H1 (cell line): ENCODE data around the gene ZNF836. TPM values are rescaled to one million over a fixed set of nuclear protein-coding genes. Genes with fewer than 3 reads are reported as not detected.

ENCODE experiments used
- CTCF ChIA-PET: fragments of 300-600 bp; sonication (Branson Sonifier 250); formaldehyde crosslinking; loops from one replicate; lab custom pipeline; 2021; ENCODE audit not compliant: partially characterized antibody; lab: Charles Lee
- POLR2A ChIA-PET: fragments of 300-600 bp; sonication (Branson Sonifier 250); formaldehyde crosslinking; loops from one replicate; lab custom pipeline; 2021; ENCODE audit warnings: inconsistent platforms; ENCODE audit not compliant: partially characterized antibody; lab: Charles Lee
- DNase-seq, 2 experiments: peaks; one replicate each; pipeline versions ENCODE4 v3.0.0 to v3.0.0-alpha.2; 2010 to 2022; ENCODE audit warnings: low spot score in 2 of 2, low read depth in 1 of 2, mixed read lengths in 1 of 2
- FAIRE-seq: peaks from 2 replicates; lab custom pipeline; 2011; peaks lifted over from hg19 to GRCh38; lab: Jason Lieb, UNC
- H2AFZ ChIP-seq: 2 replicates; pipeline ENCODE4 v1.8.1; 2012; ENCODE audit warnings: low read length, inconsistent platforms
- H2AK5ac ChIP-seq: 2 replicates; pipeline ENCODE4 v1.6.1; 2013; ENCODE audit warnings: low read depth, low read length
- H2BK120ac ChIP-seq: replicated peaks from 2 replicates; pipeline ENCODE3; 2013; ENCODE audit warnings: low read depth, low read length, inconsistent platforms
- H2BK12ac ChIP-seq: 2 replicates; pipeline ENCODE4 v1.6.1; 2013; ENCODE audit warnings: low read depth, low read length
- H2BK15ac ChIP-seq: 2 replicates; pipeline ENCODE4 v1.6.1; 2013; ENCODE audit warnings: low read length
- H2BK20ac ChIP-seq: 2 replicates; pipeline ENCODE4 v1.6.1; 2013; ENCODE audit warnings: low read length
- H2BK5ac ChIP-seq: 2 replicates; pipeline ENCODE4 v1.6.1; 2013; ENCODE audit warnings: low read depth, low read length
- H3K14ac ChIP-seq: 2 replicates; pipeline ENCODE4 v1.6.1; 2013; ENCODE audit warnings: inconsistent platforms; ENCODE audit not compliant: insufficient read length
- H3K18ac ChIP-seq: 2 replicates; pipeline ENCODE4 v1.6.1; 2013; ENCODE audit warnings: low read length; ENCODE audit errors: extremely low read depth
- H3K23ac ChIP-seq: 2 replicates; pipeline ENCODE4 v1.6.1; 2013; ENCODE audit warnings: inconsistent platforms; ENCODE audit not compliant: insufficient read length
- H3K23me2 ChIP-seq: 2 replicates; pipeline ENCODE4 v1.6.1; 2013; ENCODE audit warnings: low read depth, low read length
- H3K27ac ChIP-seq: 2 replicates; pipeline ENCODE4 v1.6.1; 2011; ENCODE audit warnings: low read depth, low read length, inconsistent platforms
- H3K27me3 ChIP-seq, 4 experiments: replicated peaks in 1 of 4; 1 replicate in 1 of 4; 2 replicates in 3 of 4; pipeline versions ENCODE4 v1.6.1 to v1.8.1; 2011 to 2013; ENCODE audit warnings: low read length in 3 of 4, mild to moderate bottlenecking in 3 of 4, inconsistent platforms in 2 of 4, mixed read lengths in 2 of 4, moderate library complexity in 1 of 4; ENCODE audit not compliant: control insufficient read depth in 3 of 4, insufficient read depth in 3 of 4; ENCODE audit errors: extremely low read depth in 1 of 4
- H3K36me3 ChIP-seq, 4 experiments: 2 replicates each; pipeline versions ENCODE4 v1.6.1 to v1.8.1; 2011 to 2013; ENCODE audit warnings: mild to moderate bottlenecking in 4 of 4, low read length in 3 of 4, moderate library complexity in 2 of 4, control low read depth in 1 of 4, inconsistent platforms in 1 of 4; ENCODE audit not compliant: insufficient read depth in 4 of 4, control insufficient read depth in 2 of 4
- H3K4ac ChIP-seq: replicated peaks from 2 replicates; pipeline ENCODE3; 2013; ENCODE audit warnings: low read length, low read depth, mixed read lengths, inconsistent platforms; ENCODE audit not compliant: insufficient read length
- H3K4me1 ChIP-seq, 4 experiments: replicated peaks in 1 of 4; 1 replicate in 1 of 4; 2 replicates in 3 of 4; pipeline versions ENCODE4 v1.6.1 to v1.8.1; 2011 to 2013; ENCODE audit warnings: low read length in 3 of 4, inconsistent platforms in 2 of 4, mixed read lengths in 1 of 4; ENCODE audit not compliant: insufficient read depth in 4 of 4, control insufficient read depth in 3 of 4
- H3K4me2 ChIP-seq, 2 experiments: 2 replicates each; pipeline versions ENCODE4 v1.6.1 to v1.8.1; 2011 to 2013; ENCODE audit warnings: low read depth in 2 of 2, low read length in 2 of 2, control low read depth in 1 of 2, inconsistent platforms in 1 of 2, mild to moderate bottlenecking in 1 of 2; ENCODE audit not compliant: insufficient read depth in 1 of 2
- H3K4me3 ChIP-seq, 4 experiments: fragments of 200-600, 300-600 bp in 1 of 4; sonication (generic), shearing (Covaris generic), sonication (Bioruptor Twin) in 1 of 4; 2 replicates each; pipeline versions ENCODE4 v1.5.1 to v1.8.1; 2011 to 2016; ENCODE audit warnings: low read length in 4 of 4, low read depth in 3 of 4, control low read depth in 2 of 4, inconsistent platforms in 2 of 4, mild to moderate bottlenecking in 2 of 4, mixed read lengths in 1 of 4, moderate library complexity in 1 of 4; ENCODE audit not compliant: insufficient read depth in 2 of 4; ENCODE audit errors: extremely low read depth in 1 of 4
- H3K56ac ChIP-seq: replicated peaks from 2 replicates; pipeline ENCODE3; 2013; ENCODE audit warnings: low read depth, mild to moderate bottlenecking, mixed read lengths, low read length, inconsistent platforms; ENCODE audit not compliant: insufficient read length
- H3K79me1 ChIP-seq: 2 replicates; pipeline ENCODE4 v1.6.1; 2013; ENCODE audit warnings: low read depth, low read length, control low read depth
- H3K79me2 ChIP-seq, 2 experiments: 2 replicates each; pipeline versions ENCODE4 v1.6.1 to v1.8.1; 2012 to 2013; ENCODE audit warnings: low read length in 2 of 2, mild to moderate bottlenecking in 2 of 2, inconsistent platforms in 1 of 2; ENCODE audit not compliant: insufficient read depth in 2 of 2, control insufficient read depth in 1 of 2
- H3K9ac ChIP-seq, 4 experiments: replicated peaks in 1 of 4; 1 replicate in 1 of 4; 2 replicates in 3 of 4; pipeline versions ENCODE4 v1.6.1 to v1.8.1; 2011 to 2013; ENCODE audit warnings: low read depth in 3 of 4, low read length in 3 of 4, control low read depth in 2 of 4, mild to moderate bottlenecking in 2 of 4, moderate library complexity in 2 of 4, inconsistent platforms in 1 of 4; ENCODE audit errors: extremely low read depth in 1 of 4
- H3K9me3 ChIP-seq, 2 experiments: 2 replicates each; pipeline versions ENCODE4 v1.6.1 to v1.8.1; 2012 to 2013; ENCODE audit warnings: mild to moderate bottlenecking in 2 of 2, moderate library complexity in 2 of 2, control low read depth in 1 of 2, inconsistent platforms in 1 of 2, low read depth in 1 of 2, low read length in 1 of 2, mixed read lengths in 1 of 2; ENCODE audit not compliant: insufficient read depth in 2 of 2
- H4K20me1 ChIP-seq, 2 experiments: replicated peaks in 1 of 2; 2 replicates each; pipeline versions ENCODE3 to v1.8.1; 2011 to 2013; ENCODE audit warnings: inconsistent platforms in 2 of 2, low read length in 2 of 2, mild to moderate bottlenecking in 1 of 2; ENCODE audit not compliant: insufficient read depth in 2 of 2, control insufficient read depth in 1 of 2
- H4K5ac ChIP-seq: 2 replicates; pipeline ENCODE4 v1.6.1; 2013; ENCODE audit warnings: low read length, low read depth, mixed read lengths, inconsistent platforms; ENCODE audit not compliant: insufficient read length
- H4K8ac ChIP-seq: 2 replicates; pipeline ENCODE4 v1.8.0; 2013; ENCODE audit warnings: mild to moderate bottlenecking, moderate library complexity, low read length, inconsistent platforms; ENCODE audit not compliant: insufficient read depth; ENCODE audit errors: extremely low read depth
- H4K91ac ChIP-seq: replicated peaks from 2 replicates; pipeline ENCODE3; 2013; ENCODE audit warnings: low read length, mixed read lengths, inconsistent platforms; ENCODE audit not compliant: insufficient read length
- CBX5 ChIP-seq: fragments of 300-800, 300-1000 bp; sonication (generic); IDR thresholded peaks from 2 replicates; pipeline ENCODE4 v1.7.1; 2016; ENCODE audit warnings: antibody characterized with exemption, low read length, low read depth
- NANOG ChIP-seq: IDR thresholded peaks from 2 replicates; pipeline ENCODE4 v1.6.1; 2011; ENCODE audit warnings: low read length, low read depth, mild to moderate bottlenecking, inconsistent platforms; ENCODE audit not compliant: insufficient read depth, poor library complexity, severe bottlenecking
- RAD21 ChIP-seq, 2 experiments: IDR thresholded peaks in 1 of 2; conservative IDR thresholded peaks in 1 of 2; 2 replicates each; pipeline ENCODE4 v1.6.1; 2011; ENCODE audit warnings: low read depth in 2 of 2, low read length in 2 of 2, improper control_type of control experiment in 1 of 2, inconsistent platforms in 1 of 2, mild to moderate bottlenecking in 1 of 2, moderate library complexity in 1 of 2
- SAP30 ChIP-seq: fragments of 300-600 bp; sonication (generic); IDR thresholded peaks from 2 replicates; pipeline ENCODE4 v1.7.1; 2012; ENCODE audit warnings: low read length, moderate library complexity, mild to moderate bottlenecking, inconsistent platforms; ENCODE audit not compliant: insufficient read depth, insufficient replicate concordance
- SIN3A ChIP-seq, 2 experiments: IDR thresholded peaks in 1 of 2; conservative IDR thresholded peaks in 1 of 2; 2 replicates each; pipeline ENCODE4 v1.6.1; 2011 to 2012; ENCODE audit warnings: low read length in 2 of 2, improper control_type of control experiment in 1 of 2, low read depth in 1 of 2, mild to moderate bottlenecking in 1 of 2
- TBP ChIP-seq: IDR thresholded peaks from 2 replicates; pipeline ENCODE4 v1.6.1; 2011; ENCODE audit warnings: low read depth, low read length, improper control_type of control experiment
- TEAD4 ChIP-seq: IDR thresholded peaks from 2 replicates; pipeline ENCODE4 v1.6.1; 2012; ENCODE audit warnings: low read depth, low read length, inconsistent platforms, mixed read lengths
- YY1 ChIP-seq: IDR thresholded peaks from 2 replicates; pipeline ENCODE4 v1.6.1; 2011; ENCODE audit warnings: low read depth, mild to moderate bottlenecking, low read length
- WGBS, 2 experiments: shearing (Covaris generic) in 1 of 2; methylation state at CpG; one replicate each; pipeline versions ENCODE4 v1.1.6 to v1.1.7; 2013 to 2015; ENCODE audit warnings: low lambda C conversion rate in 2 of 2, mixed read lengths in 2 of 2, inconsistent platforms in 1 of 2, low coverage in 1 of 2, missing lambda C conversion rate in 1 of 2; ENCODE audit not compliant: insufficient replicate concordance in 2 of 2, insufficient coverage in 1 of 2, insufficient read length in 1 of 2; ENCODE audit errors: extremely low coverage in 1 of 2, missing lambda C conversion rate in 1 of 2; 5-methylcytosine and 5-hydroxymethylcytosine counted together
- polyA plus RNA-seq, 7 experiments: library from polyadenylated mRNA; depleted of rRNA in 3 of 7; stranded (reverse) in 5 of 7; unstranded in 2 of 7; fragments of >200 nt in 5 of 7; fragments of 200-250 nt in 2 of 7; gene quantifications; 1 replicate in 5 of 7; 2 replicates in 1 of 7; 4 replicates in 1 of 7; pipeline versions ENCODE4 v1.2.1 to v1.2.3, GENCODE V29; 2011 to 2013; ENCODE audit warnings: missing spikeins in 2 of 7, mixed read lengths in 2 of 7
- total RNA-seq: library from RNA; stranded (reverse); fragmentation: NEBNext Ultra II Directional; extraction: Animal tissue kit (Norgen Biotek cat#: 25700); gene quantifications from 2 replicates; pipeline ENCODE4 v1.2.1, GENCODE V29; 2021

Gene ZNF836
- total and polyA plus RNA-seq, 2 of the 8 experiments (the other 6 are each of a cell fraction or from before 2014, with no cell fraction given), result 5.6 to 27.2 TPM

DNA sequence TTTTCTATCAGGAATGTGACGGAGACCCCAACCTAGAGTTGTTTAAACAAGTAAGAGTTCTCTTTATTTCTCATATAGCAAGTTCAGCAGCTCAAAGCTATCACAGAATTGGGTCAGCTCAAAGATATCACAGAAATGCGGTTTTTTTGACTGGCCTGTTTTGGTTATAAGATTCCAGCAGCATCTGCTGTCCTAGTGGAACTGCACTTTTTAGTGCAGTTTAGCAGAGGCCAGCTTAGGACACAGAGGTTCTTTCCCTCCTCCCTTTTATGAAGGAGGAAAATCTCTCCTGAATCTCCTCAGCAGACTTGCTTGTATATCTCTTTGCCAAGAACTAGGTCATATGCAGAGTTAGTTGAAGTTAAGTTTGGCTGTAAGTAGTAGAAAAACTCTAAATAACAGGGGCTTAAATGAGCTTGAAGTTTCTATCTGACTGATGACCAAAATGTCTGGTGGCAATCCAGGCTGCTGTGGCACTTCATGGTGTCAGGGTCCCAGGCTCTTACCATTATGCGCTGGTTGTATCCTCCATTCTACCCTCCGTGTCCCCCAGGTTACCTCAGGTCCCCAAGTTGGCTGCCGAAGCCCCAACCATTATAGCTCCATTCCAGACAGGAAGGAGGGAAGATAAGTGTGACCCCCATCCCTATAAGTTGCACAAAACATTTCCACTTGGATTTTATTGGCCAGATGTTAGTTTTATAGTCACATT, 25.0 kb upstream of the ZNF836 start:
- FAIRE-seq, result no peak
- H3K4ac ChIP-seq, result no peak overlapping the region
- no peak overlapping the region for H3K27ac ChIP-seq
- no peak overlapping the region for H2BK120ac ChIP-seq
- no peak overlapping the region for H4K91ac ChIP-seq
- H3K9ac ChIP-seq, result no peak overlapping the region
- no peak overlapping the region for H2BK20ac ChIP-seq
- H3K4me2 ChIP-seq, result no peak overlapping the region
- H4K5ac ChIP-seq, result no peak overlapping the region
- no peaks in the 10 kb centered on the region for H3K23me2 ChIP-seq
- no peak for DNase-seq
- peaks cover 25 to 27% of the 10 kb centered on the region in 2 experiments for H4K20me1 ChIP-seq
- no peak overlapping the region for H3K56ac ChIP-seq
- H3K14ac ChIP-seq, result no peak overlapping the region
- no peak overlapping the region for H3K23ac ChIP-seq
- H2BK15ac ChIP-seq, result no peak overlapping the region
- H3K27me3 ChIP-seq, result no peaks in the 10 kb centered on the region
- no peaks in the 10 kb centered on the region for H3K9me3 ChIP-seq
- POLR2A ChIA-PET, result interaction anchor here (0.6 to 3.3 kb wide), 9 partner anchors 11 to 57 kb away, joined by 3 to 14 read pairs (median 4); partner anchors contain the start of gene ZNF616
- H4K8ac ChIP-seq, result no peak overlapping the region
- peaks cover 0 to 2% (median 1%) of the 10 kb centered on the region in 4 experiments; a peak in 5 of 7 replicates for H3K4me1 ChIP-seq
- H2BK5ac ChIP-seq, result no peak overlapping the region
- no peak overlapping the region for H2AK5ac ChIP-seq
- WGBS, 2 experiments, result 95% methylated on average over 5 of the region's 5 CpGs; no CpG with 5 or more reads in 1 of the 2 experiments
- peaks cover 8 to 44% (median 30%) of the 10 kb centered on the region in 4 experiments; a peak in 7 of 8 replicates for H3K36me3 ChIP-seq
- no peak overlapping the region for H2AFZ ChIP-seq
- CTCF ChIA-PET, result interaction anchor here (1.0 to 1.9 kb wide), 3 partner anchors 9 to 18 kb away, joined by 3 to 8 read pairs (median 3); no protein-coding TSS in a partner anchor
- no peak overlapping the region for H3K18ac ChIP-seq
- no peak overlapping the region for H2BK12ac ChIP-seq
- peaks cover 21 to 96% of the 10 kb centered on the region in 2 experiments for H3K79me2 ChIP-seq
- H3K4me3 ChIP-seq, result no peak overlapping the region
- peaks cover 22% of the 10 kb centered on the region for H3K79me1 ChIP-seq
- TF ChIP-seq NANOG, result no peak
- TF ChIP-seq SIN3A (conservative IDR thresholded peaks at IDR 0.05 in 1 of 2, IDR thresholded peaks at IDR 0.05 in 1 of 2; ENCODE audit: low read depth in 1 of 2, low read length in 2 of 2), result no peak
- no peak for TF ChIP-seq RAD21 (IDR thresholded peaks at IDR 0.05 in 1 of 2, conservative IDR thresholded peaks at IDR 0.05 in 1 of 2; ENCODE audit: low read depth in 2 of 2, low read length in 2 of 2)
- no peak for TF ChIP-seq CBX5
- no peak for TF ChIP-seq SAP30
- no peak for TF ChIP-seq TBP
- no peak for TF ChIP-seq TEAD4
- no peak for TF ChIP-seq YY1
